CD4-positive, alpha-beta T cell treated with Interleukin-15 for 1 hour (primary cell): Measurements from ENCODE around the gene MARK2.

Experiments used
- DNase-seq: peaks from one replicate; pipeline ENCODE4 v3.0.0-alpha.2; 2020

MARK2 gene

GRCh38 chr11:63911876-63912275, 73.0 kb downstream of the MARK2 start:
- no peak for DNase-seq

- DNase-seq, result no peak
These were observed 73.8 kb downstream of the MARK2 start for GRCh38 chr11:63912678-63913077.

- DNase-seq, result no peak
These were observed 75.2 kb downstream of the MARK2 start for GRCh38 chr11:63913866-63914830.

GRCh38 chr11:63914896-63915691, 76.2 kb downstream of the MARK2 start:
- DNase-seq, result no peak

GRCh38 chr11:63915961-63916836, 77.3 kb downstream of the MARK2 start:
- DNase-seq, result no peak

- DNase-seq, result peak; percentile 72
These were observed 78.2 kb downstream of the MARK2 start, which contains the start of gene RCOR2 for GRCh38 chr11:63916837-63917691. RCOR2 (minus strand) TSS chr11:63917164; CDS start chr11:63916456, 708 bp downstream.

- DNase-seq, result peak; percentile 34
These were observed 79.0 kb downstream of the MARK2 start for GRCh38 chr11:63917692-63918506.

GRCh38 chr11:63918507-63919191, 79.7 kb downstream of the MARK2 start:
- DNase-seq, result no peak

- DNase-seq, result no peak
These were observed 80.6 kb downstream of the MARK2 start for GRCh38 chr11:63919267-63920125.

- DNase-seq, result no peak
These were observed 81.4 kb downstream of the MARK2 start for GRCh38 chr11:63920126-63920938.

GRCh38 chr11:63920939-63921417, 82.1 kb downstream of the MARK2 start:
- DNase-seq, result peak; percentile 26

- DNase-seq, result no peak
These were observed 83.8 kb downstream of the MARK2 start for GRCh38 chr11:63922673-63923192.

GRCh38 chr11:63923319-63923718, 84.4 kb downstream of the MARK2 start:
- DNase-seq, result no peak

GRCh38 chr11:63929616-63930015, 90.7 kb downstream of the MARK2 start:
- no peak for DNase-seq

- DNase-seq, result no peak
These were observed 92.1 kb downstream of the MARK2 start for GRCh38 chr11:63931045-63931444.

GRCh38 chr11:63931876-63932275, 93.0 kb downstream of the MARK2 start:
- no peak for DNase-seq

- no peak for DNase-seq
These were observed 94.5 kb downstream of the MARK2 start for GRCh38 chr11:63933459-63933858.
